GM19438 (cell line): Measurements from ENCODE around the gene TRPM2.

ENCODE experiments used
- ATAC-seq: cut with Tn5 transposase; IDR thresholded peaks from one replicate; pipeline ENCODE4 v1.9.1; 2021; ENCODE audit warnings: low read depth; ENCODE audit not compliant: unreplicated experiment

Gene TRPM2

DNA sequence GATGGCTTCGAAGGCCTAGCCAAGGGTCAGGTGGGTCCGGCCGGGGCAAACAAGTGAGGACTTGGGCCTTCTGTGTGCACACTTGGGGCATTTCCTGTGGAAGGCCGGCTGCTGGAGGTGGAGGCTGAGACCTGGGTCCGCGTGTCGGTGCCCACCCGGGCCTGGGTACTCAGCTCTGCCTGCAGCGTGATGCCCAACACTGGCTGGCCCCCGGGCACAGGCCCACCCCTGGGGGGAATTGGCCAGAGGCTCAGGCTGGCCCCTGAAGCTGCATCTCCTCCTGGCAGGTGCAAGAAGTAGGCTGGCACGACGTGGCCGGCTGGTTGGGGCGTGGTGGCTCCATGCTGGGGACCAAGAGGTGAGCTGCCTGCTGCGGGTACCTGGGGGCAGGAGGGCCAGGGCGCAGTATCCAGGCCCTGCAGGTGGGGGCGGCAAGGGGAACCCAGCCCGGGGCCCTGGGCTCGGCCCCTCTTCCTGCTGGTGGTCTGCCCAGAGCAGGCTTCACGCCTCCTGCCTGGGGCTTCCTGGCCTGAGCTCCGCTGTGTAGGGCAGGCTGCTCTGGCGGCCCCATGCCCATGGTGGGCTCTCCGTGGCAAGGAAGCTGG lies 31.5 kb upstream of the TRPM2 start:
- no peak for ATAC-seq

DNA sequence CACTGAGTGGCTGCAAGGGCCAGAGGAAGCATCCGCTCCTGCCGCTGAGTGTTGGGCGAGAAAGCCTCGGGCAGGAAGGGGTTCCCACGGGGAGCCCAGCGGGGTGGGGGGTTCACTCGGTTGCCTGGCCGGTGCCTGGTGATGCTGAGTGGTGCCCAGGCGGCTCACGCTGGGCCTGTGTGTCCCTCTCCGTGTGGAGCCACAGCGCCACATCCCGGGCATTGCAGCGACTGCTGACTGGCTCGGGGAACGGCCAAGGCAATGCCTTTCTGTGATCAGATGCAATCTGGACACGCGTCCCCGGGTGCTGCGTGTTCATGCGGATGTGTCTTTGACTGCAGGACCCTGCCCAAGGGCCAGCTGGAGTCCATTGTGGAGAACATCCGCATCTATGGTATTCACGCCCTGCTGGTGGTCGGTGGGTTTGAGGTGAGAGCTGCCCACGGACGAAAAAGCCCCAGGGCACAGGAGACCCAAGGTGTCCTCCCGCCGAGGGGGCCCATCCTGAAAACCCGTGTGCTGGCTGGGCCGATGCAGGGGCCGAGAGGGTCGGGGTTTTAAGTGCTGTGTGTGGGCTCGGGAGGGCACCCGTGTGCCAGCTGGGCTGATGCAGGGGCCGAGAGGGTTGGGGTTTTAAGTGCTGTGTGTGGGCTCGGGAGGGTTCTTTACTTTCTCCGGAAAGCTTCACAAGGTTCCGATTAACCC lies 30.6 kb upstream of the TRPM2 start:
- no peak for ATAC-seq

DNA sequence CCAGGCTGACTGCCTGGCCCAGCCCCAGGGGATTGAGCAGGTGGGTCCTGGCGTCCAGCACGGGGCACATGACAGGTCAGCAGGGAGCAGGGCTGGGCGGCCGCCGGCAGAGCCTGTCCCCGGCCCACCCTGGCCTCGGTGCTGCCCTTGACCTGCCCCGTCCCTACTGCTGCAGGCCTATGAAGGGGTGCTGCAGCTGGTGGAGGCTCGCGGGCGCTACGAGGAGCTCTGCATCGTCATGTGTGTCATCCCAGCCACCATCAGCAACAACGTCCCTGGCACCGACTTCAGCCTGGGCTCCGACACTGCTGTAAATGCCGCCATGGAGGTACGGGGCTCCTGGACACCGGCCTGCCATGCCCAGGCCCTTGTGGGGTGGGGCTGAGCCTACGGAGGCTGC lies 29.8 kb upstream of the TRPM2 start:
- no peak for ATAC-seq

DNA sequence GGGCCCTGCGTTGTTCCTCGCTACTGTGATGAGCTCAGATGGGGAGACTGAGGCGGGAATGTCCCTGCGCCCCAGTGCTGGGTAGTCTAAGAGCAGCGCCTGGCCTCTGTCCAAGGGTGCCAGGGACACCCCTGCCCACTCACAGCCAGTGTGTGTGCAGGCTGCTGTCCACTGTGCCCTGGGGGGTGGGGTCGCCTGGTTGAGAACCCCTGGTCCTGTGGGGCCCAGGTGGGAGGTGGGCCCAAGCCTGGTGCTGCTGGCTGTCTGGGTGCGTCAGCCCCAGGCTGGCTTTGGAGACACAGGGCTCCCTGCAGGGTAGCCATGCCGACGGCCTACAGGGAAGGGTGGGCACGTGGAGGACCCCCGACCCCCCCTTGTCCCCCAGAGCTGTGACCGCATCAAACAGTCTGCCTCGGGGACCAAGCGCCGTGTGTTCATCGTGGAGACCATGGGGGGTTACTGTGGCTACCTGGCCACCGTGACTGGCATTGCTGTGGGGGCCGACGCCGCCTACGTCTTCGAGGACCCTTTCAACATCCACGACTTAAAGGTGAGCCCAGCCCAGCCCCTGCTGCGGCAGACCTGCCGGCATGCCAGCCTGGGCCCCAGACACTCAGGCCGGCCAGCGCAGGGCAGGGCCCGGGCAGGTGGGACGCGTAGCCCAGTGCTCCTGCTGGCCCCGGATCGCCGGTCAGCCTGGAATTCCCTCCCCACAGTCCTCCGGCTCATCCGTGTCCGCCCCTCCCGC lies 29.1 kb upstream of the TRPM2 start:
- no peak for ATAC-seq

DNA sequence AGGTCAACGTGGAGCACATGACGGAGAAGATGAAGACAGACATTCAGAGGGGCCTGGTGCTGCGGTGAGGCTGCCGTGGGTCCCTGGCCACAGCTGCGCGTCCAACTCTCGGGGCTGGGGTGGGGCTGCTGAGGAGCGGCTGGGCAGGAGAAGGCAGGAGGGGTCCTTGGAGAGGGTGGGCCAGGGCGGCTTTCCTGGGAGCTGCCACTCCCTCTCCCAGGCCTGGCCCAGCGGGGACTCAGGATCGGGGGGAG lies 28.6 kb upstream of the TRPM2 start:
- ATAC-seq: no peak

DNA sequence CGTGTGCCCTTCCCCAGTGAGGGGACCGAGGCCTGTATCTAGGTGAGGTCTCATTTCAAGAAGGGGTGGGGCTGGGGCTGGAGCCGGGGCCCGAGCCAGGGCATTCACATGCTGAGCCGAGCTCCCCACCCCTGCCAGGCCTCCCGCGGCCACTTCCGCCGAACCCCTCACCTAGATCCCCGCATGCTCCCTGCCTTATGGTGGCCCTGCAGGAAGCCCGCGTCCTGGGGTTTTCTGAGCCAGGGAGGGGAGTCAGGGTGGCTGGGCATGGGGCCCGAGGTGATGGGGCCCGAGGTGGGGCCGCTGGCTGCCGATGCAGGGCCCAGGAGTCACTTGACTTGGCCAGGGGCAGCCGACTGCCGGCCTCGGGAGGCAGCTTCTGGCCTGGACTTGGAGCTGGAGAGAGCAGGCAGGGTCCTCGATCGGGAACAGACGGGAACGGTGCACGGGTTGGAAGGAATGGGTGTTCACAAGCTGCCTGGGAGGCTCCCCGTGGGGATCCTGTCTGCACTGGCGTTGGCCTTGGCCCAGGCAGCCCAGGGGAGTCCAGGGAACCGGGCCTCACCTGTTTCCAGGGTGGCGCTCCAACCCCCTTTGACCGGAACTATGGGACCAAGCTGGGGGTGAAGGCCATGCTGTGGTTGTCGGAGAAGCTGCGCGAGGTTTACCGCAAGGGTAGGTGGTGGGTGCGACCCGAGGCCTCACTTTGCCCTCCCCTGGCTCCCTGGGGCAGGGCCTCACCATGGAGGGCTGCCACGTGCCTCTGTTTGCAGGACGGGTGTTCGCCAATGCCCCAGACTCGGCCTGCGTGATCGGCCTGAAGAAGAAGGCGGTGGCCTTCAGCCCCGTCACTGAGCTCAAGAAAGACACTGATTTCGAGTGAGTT lies 27.8 kb upstream of the TRPM2 start:
- no peak for ATAC-seq

DNA sequence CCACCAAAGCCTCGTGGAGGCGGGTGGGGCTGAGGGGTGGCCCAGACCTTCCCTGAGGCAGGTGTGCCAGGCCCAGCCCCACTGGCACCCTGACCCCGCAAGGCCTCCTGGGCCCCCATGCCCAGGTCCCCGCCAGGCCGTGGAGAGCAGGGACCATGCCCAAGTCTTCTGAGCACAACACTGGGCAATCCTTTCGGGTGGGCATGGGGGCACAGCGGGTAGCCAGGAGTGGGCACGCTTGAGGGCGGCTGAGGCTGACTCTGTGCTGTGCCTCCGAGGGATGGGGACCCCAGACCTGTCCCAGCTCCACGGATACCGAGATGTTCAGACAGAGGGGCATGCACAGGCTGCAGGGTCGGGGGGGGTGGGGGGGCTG lies 27.2 kb upstream of the TRPM2 start:
- no peak for ATAC-seq

DNA sequence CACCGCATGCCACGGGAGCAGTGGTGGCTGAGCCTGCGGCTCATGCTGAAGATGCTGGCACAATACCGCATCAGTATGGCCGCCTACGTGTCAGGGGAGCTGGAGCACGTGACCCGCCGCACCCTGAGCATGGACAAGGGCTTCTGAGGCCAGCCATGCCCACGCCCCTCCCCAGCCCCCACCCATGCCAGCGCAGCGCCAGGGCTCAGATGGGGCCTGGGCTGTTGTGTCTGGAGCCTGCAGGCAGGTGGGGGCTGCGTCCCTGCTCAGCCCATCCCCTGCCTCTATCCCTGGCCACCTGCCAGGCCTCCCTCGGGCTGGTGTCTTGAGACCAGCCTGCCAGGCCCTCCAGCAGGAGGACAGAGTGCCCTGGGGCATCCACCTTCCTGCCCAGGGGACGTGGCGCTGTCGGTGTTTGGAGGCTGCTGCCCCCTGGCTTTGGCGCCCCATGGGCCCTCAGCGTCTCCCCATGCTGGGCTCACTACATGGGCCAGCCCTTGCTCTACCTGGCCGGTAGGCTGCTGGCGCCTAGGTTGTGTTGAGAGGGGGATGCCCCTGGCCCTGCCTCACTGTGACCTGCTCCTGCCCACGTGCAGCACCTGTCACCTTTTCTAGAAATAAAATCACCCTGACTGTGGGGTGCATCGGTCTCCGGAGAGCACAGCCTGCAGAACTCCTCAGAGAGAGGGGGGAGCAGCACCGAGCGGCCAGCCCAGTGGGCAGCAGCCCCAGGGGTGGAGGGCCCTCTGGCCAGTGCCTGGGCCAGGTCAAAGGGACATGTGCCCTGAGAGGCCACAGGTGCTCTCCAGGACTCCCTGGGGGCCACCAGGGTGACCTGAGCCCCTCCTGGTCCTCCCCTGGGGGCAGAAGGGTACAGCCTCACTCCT lies 26.5 kb upstream of the TRPM2 start:
- ATAC-seq: no peak

DNA sequence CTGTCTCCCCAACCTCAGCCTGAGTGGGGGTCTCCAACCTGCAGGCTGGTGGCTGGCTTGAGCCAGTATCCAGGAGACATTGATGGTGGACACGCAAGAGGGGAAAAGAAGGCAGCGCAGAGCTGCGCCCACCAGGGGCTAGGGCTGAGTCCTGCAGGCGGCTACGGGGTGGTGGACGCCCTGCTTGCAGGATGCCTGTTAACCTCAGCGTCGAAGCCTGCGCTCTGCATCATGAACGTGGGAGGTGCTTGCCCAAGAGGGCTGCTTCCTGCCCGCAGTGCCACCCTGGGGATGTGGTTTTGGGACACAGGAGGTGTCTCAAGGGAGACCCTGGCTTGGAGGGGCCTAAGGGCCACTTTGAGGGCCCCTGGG lies 25.8 kb upstream of the TRPM2 start:
- no peak for ATAC-seq

DNA sequence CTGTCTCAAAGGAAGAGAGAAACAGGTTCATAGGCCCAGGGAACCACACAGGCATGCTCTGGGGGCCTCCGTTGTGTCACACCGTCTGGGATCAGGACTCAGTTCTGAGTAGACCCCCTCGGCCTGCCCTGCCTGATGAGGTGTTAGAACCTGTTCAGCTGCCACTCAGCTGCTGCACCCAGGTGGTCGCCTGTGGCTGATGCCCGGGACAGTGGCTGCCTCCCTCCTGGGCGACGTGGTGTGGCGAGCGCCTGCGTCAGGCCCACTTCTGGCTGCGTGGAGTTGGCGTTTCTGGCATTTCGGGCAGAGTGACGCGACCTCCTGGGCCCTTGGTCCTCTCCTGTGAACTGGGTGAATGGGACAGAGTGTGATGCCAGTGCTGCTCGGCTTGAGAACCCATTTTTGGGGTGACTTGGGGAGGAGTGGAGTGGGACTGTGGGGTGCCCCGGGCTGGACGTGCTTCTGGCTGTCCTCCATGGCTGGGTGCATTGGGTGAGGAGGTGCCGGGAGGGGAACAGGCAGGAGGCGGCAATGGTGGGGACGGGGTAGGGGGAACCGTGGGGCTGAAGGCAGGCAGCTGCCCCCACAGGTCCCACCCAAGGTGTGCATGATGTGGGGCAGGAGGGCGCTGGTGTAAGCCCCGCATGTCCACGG lies 25.1 kb upstream of the TRPM2 start:
- no peak for ATAC-seq

DNA sequence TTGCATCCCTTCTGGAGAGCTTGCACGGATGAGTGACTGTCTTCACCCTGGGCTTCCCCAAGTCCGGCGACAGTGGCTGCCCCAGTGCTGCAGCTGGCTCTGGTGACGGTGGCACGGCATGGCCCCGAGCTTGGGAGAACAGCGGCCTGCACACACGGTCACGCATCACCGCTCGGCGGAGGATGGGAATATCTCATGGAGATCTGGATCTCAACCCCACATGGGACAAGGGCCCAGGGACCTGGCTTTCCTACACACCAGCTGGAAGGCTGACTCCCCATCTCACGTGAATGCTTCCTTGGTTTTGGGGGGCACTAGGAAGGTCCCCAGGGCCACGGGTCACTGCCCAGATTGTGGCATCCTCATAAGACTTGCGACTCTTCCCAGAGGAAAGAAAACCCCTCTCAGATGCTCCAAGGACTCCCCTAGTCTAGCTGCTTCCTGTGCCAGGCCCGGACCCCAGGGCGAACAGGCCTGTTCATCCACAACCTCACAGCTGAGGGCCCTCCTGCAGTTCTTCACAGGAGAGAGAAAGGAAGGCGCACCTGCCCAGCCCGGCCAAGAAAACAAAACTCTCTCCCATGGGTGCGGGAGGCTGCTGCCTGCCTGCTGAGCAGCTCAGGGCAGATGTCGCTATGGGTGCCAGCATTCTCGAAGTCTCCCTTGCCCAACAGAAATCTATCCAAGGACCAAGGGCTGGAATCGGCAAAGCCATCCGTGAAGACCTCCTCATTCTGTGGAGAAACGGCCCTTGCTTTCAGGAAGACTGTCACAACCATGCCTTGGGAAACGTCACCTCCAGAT lies 24.1 kb upstream of the TRPM2 start:
- ATAC-seq: no peak

DNA sequence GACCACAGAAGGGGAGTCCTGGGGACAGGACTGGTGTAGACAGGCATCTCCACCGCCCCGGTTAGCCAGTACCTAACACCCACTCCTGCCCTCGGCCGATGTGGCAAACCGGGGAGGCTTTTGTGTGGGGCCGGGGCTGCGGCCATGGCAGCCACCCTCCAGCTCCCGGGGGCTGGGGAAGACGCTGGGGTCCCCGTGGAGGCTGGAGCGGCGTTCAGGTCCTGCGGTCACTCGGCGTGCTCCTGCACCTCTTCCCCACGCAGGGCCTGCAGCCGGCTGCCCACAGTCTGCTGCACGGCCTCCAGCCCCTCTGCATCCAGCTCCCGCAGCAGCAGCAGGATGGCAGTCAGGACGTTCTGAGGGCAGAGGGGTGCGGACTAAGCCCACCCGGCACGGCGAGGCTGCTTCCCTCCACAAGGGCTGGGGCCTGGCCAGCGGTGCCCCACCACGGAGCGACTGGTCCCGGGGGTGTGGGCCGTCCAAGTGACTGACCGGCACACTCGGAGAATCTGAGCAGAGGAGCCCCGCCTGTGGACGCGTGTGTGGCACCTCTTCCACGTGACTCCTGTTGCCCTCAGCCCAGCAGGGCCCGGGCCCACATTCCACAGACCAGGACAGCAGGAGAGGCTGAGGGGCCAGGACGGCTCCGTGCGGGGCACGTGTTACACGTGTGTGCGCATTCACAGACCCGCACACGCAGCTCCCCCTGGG lies 23.3 kb upstream of the TRPM2 start:
- no peak for ATAC-seq

DNA sequence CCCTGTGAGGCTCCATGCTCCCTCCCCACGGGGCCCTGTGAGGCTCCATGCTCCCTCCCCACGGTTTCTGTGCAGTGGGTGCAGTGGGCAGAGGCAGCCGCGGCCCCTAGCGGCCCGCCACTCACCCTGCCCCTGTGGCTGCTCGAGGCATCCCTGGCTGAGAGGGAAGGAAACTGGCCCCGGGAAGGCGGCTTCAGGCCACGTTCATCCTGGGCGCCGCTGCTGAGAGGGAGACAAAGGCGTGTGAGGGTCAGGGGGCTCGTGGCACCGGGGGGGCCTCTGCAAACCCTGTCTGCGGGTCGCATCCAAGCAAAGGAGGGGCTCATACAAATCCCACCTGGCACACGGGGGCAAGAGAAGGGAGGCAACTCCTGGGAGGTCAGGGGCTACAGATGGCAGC lies 22.7 kb upstream of the TRPM2 start:
- ATAC-seq: no peak

DNA sequence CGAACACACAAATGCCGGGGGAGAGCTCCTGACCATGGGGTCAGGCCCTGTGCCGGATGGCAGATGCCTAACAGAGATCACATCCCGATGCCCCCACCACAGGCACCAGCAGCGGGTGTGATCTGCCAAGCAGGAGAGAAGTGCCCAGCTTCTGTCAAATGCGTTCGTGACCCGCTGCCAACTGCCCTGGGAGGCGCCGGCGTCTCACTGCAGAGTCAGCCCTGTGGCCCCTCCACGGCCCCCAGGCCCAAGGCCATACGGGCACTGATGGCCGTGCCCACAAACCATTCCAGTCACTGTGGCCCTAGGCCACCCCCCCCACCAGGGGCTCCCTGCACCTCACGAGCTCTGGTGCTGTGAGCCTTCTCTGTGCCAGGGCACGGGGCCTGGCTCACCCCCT lies 22.2 kb upstream of the TRPM2 start:
- no peak for ATAC-seq

DNA sequence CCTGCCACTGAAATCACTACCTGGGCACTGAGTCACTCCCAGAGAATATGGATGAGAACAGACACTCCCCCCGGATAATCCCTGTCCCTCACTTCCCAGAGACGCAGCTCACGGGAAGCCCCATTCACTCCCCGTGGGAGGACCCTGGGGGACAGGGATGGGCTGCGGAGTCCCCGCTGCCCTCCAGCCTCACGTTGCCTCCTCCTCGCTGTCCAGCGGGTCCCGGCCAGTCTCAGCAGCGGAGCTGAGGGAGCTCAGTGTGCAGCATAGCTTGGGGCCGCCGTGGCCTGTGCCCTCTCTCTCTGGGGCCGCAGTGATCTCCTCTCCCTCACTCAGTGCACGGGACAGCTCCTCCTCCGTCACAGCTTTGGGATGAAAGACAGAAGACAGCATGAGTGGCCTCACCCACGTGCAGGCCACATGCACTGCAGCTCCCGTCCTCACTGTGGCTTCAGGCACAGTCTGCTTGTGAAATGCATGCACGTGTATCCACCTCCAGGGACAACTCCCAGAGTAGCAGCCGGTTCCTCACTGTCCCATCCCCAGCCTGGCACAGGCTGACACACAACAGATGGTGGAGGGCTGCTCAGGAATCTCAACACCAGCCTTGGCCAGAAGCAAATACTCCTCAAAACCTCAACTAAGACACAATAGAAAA lies 21.6 kb upstream of the TRPM2 start:
- ATAC-seq: no peak

DNA sequence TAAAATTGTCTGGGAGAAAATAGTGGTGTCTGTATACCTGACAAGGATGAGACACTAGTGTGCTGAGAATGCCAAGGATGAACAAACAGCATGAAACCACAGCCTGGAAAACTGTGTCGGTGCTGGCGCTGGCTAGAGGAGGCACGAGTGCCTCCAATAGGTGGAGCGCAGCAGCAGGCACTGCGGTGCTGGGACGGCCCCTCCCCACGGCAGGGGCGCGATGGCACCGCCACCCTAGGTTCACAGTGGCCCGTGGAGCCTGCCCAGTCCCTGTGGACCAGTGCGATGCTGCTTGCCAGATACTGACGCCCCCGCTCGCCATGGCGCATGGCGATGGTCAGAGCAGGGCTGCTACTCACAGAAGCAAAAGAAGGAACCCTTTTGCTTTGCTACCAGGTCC lies 21.0 kb upstream of the TRPM2 start:
- ATAC-seq: no peak

DNA sequence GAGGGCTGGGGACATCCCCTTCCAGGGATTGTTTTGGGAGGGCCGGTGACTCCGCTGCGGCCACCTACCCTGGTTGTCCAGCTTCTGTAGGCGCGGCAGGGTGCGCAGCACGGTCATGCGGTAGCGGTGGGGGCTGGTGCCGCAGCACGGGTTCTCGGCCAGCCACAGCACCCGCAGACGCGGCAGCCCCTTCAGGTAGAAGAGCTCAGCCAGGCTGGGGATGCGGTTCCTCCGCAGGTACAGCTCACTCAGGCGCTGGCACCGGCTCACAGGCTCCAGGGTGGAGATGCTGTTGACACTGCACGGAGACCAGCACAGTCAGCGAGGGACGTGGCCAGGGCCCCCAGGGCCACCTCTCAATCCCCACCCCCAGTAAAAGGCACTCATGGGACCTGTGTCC lies 20.5 kb upstream of the TRPM2 start:
- no peak for ATAC-seq
